GDM1 (cell line): ENCODE data around the gene ZNF620.
"Not testable (repeated sequence)": the region's sequence is repeated elsewhere in the genome, so short reads cannot be mapped to it uniquely, and the experiment has no call there.

Experiments
- DNase-seq: peaks from one replicate; lab custom pipeline; 2025; lab: John Stamatoyannopoulos, UW

ZNF620 gene

GRCh38 chr3:40502034-40502433 is 3.8 kb upstream of the ZNF620 start:
- no peak for DNase-seq

- no peak for DNase-seq
Observed at GRCh38 chr3:40504636-40505430, 1.0 kb upstream of the ZNF620 start.

DNA sequence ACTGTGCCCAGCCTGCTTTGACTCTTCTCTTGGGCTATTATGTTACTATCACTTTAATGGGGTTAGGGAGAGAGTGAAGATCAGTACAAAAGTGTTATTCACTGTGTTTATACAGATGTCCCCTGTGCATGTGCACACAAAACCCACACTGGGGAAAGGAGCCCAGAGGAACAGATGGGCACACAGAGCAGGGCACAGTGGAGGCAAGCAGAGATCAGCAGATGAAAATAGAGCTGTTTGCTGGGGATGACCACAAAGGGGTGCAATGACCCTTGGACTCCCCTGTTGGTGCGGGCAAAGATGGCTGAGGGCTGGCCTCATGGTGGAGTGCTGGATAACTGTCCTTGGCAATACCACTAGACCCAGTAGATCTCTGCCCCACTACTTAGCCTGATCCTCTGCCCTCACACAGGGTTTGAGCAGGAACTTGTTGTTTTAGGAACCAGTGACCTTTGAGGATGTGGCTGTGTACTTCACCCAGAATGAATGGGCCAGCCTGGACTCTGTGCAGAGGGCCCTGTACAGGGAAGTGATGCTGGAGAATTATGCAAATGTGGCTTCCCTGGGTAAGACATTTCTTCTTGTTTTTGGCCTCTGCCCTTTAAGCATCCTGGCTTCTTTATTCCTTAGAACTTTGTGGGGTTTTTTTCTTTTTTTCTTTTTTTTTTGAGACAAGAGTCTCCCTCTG is 5.3 kb downstream of the ZNF620 start:
- no peak for DNase-seq

DNA sequence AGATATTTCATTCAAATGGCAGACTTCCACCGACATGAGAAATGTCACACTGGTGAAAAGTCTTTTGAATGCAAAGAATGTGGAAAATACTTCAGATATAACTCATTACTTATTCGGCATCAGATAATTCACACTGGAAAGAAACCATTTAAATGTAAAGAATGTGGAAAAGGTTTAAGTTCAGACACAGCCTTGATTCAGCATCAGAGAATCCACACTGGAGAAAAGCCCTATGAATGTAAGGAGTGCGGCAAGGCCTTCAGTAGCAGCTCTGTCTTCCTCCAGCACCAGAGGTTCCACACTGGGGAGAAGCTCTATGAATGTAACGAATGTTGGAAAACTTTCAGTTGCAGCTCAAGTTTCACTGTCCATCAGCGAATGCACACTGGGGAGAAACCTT is 10.4 kb downstream of the ZNF620 start:
- DNase-seq: no peak

DNA sequence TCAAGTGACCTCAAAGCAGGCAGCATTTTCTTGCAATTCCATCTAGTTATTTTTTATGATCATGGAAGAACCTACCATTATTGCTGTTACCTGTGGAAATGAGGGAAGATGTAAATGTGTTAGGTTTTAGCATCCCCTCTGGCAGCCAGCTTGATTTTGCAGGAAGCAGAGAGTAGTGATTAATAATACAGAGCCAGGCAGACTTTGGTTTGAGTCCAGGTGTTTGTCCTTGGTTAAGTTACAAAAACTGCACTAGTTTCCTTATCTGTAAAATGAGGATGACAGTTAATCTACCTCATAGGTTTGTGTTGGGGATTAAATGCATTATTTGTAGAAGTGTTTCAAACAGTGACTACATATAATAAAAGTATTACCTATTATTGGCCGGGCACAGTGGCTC is 12.2 kb downstream of the ZNF620 start:
- DNase-seq: no peak

GRCh38 chr3:40518848-40519247 is 13.0 kb downstream of the ZNF620 start:
- DNase-seq: no peak

- DNase-seq: no peak
Observed at GRCh38 chr3:40521254-40521653, 15.4 kb downstream of the ZNF620 start.

DNA sequence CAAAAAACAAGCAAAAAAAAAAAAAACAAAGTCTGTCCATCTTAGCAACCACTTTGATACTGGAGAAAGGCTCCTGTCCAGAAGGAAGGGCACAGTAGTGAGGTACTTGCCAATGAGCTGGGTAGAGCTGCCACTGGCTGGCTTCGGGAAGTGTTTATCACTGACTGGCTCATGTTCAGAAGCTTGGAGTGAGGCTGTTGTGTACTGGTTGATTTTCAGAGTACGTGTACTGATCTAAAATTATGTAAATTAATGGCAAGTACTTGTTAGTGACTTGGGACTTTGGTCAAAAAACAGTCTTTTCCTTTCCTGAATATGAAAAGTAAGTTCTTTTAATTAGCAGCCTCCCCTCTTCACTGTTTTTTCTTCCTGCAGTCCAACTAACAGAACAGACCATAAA is 17.9 kb downstream of the ZNF620 start:
- DNase-seq: no peak

- no peak for DNase-seq
Observed at GRCh38 chr3:40524222-40524567, 18.4 kb downstream of the ZNF620 start.

- peak; percentile 73 for DNase-seq
Observed at GRCh38 chr3:40524568-40525285, 18.9 kb downstream of the ZNF620 start, which contains the start of gene ZNF621. TSS of gene ZNF621 (plus strand) at chr3:40524960. CDS start at chr3:40525841, 881 bp downstream.

DNA sequence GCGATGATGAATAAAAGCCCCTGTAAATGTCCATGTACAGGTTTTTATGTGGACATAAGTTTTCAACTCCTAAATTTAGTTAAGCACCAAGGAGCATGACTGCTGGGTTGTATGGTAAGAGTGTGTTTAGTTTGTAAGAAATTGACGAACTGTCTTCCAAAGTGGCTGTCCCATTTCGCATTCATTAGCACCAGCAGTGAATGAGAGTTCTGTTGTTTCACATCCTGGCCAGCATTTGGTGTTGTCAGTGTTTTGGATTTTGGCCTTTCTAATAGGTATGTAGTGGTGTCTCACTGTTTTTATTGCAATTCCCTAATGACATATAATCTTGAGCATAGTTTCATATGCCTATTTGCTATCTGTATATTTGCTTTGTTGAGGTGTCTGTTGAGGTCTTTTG is 22.6 kb downstream of the ZNF620 start:
- no peak for DNase-seq

GRCh38 chr3:40532252-40532651 is 26.4 kb downstream of the ZNF620 start:
- DNase-seq: no peak

DNA sequence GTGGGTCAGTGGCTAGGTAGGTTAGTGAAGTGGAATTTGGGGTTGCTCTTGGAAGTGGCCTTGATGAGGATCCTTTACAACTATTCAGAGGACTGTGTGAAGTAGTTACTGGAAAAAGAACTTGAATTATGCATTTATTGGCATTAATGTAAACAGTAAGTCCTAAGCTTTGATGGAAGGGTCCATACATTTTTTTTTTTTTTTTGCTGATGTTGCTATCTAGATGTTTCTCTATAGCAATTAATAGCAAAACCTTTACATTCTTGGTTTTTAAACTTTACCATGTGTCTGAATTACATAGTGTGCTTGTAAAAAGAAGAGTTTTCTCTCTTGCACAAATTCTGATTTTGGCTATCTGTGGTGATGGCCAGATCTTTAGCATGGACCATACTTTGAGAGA is 28.4 kb downstream of the ZNF620 start:
- no peak for DNase-seq

GRCh38 chr3:40546816-40547215 is 41.0 kb downstream of the ZNF620 start:
- DNase-seq: no peak

- no peak for DNase-seq
Observed at GRCh38 chr3:40550167-40550566, 44.3 kb downstream of the ZNF620 start.

DNA sequence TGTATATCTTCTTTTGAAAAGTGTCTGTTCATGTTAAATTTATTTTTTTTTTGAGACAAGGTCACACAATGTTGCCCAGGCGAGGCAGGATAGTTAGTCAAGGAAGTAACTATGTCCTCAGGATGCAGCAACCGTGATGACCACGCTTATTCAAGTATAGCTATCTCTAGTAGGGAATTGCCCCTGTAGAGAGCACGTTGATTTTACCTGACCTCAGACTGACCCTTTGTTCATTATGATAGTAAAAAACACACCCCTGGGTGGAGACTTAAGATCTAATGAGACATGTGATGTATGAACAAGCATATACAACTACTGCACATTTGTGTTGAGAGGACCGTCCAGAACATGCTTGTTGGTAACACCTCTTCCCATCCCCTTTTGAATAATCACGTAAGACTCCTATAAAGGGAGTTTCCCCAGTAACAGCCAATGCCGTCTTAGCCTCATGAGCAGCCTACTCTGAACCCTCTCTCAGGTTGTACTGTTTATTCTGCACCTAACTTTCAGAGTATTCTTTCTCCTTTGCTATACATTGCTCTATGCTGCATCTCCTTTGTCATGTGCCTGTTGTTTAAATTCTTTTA is 51.8 kb downstream of the ZNF620 start:
- no peak for DNase-seq

DNA sequence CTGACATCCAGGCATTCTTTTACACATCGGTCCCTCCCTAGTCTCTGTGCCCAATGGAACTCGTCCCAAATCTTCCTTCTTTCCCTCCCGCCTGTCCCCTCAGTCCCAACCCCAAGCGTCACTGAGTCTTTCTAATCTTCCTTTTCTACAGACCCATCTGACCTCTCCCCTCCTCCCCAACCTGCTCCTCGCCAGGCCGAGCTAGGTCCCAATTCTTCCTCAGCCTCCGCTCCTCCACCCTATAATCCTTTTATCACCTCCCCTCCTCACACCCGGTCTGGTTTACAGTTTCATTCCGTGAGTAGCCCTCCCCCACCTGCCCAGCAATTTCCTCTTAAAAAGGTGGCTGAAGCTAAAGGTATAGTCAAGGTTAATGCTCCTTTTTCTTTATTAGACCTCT is 56.6 kb downstream of the ZNF620 start:
- not testable (repeated sequence) for DNase-seq

DNA sequence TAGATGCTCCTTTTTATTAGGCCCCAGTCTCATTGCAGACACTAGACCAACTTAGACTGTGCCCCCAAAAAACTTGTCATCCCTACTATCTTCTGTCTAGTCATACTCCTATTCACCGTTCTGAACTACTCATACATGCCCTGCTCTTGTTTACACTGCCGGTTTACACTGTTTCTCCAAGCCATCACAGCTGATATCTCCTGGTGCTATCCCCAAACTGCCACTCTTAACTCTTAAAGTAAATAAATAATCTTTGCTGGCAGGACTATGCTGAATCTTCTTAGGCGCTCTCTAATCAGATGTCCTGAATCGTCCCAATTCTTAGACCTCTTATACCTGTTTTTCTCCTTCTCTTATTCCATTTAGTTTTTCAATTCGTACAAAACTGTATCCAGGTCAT is 59.8 kb downstream of the ZNF620 start:
- DNase-seq: not testable (repeated sequence)

DNA sequence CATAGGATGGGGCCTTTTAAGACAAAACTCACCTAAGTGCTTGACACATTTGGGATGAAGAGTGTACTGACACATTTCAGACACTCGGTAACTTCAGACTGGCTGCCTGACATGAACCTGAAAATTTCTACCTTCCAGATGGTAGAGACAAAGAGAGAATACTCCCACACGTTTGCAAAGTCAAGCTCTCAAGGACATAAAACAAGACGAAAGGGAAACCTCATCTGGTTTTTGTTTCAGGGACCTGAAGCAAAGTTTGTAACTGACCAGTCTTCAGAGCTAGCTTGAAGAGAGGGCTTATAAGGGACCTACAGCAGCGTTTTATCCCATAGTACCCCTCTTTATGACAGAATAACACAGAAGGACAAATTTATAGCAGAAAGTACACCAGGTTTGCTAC is 60.9 kb downstream of the ZNF620 start:
- no peak for DNase-seq
